HUES64 (cell line): ENCODE data around the gene SLC17A1.
"Not testable (repeated sequence)": the region's sequence is repeated elsewhere in the genome, so short reads cannot be mapped to it uniquely, and the experiment has no call there.

Experiments used
- H3K27ac ChIP-seq: 2 replicates; pipeline ENCODE4 v1.7.0; 2013; ENCODE audit warnings: low read depth, low read length, inconsistent platforms
- H3K27me3 ChIP-seq: 2 replicates; pipeline ENCODE4 v1.6.1; 2013; ENCODE audit warnings: mild to moderate bottlenecking, low read length; ENCODE audit not compliant: insufficient read depth
- H3K36me3 ChIP-seq: 2 replicates; pipeline ENCODE4 v1.6.1; 2013; ENCODE audit warnings: mild to moderate bottlenecking, low read length; ENCODE audit not compliant: insufficient read depth
- H3K4me1 ChIP-seq: 2 replicates; pipeline ENCODE4 v1.6.1; 2013; ENCODE audit warnings: mild to moderate bottlenecking, low read length, moderate library complexity; ENCODE audit not compliant: insufficient read depth
- H3K4me3 ChIP-seq: 2 replicates; pipeline ENCODE4 v1.5.1; 2013; ENCODE audit warnings: mild to moderate bottlenecking, low read length, moderate library complexity
- H3K9ac ChIP-seq: 2 replicates; pipeline ENCODE4 v1.6.1; 2013; ENCODE audit warnings: mild to moderate bottlenecking, low read depth, low read length
- H3K9me3 ChIP-seq: 2 replicates; pipeline ENCODE4 v1.6.1; 2013; ENCODE audit warnings: low read depth, low read length; ENCODE audit not compliant: insufficient read depth
- WGBS: fragments of 150-250, 120-280 bp; methylation state at CpG from one replicate; pipeline ENCODE4 v1.1.7; 2013; ENCODE audit warnings: missing lambda C conversion rate; 5-methylcytosine and 5-hydroxymethylcytosine counted together

Gene SLC17A1

GRCh38 chr6:25755483-25755882 is 76.4 kb downstream of the SLC17A1 start:
- no peak overlapping the region for H3K4me3 ChIP-seq
- H3K4me1 ChIP-seq = no peaks in the 10 kb centered on the region
- no peaks in the 10 kb centered on the region for H3K27me3 ChIP-seq
- H3K9ac ChIP-seq = no peak overlapping the region
- 95% methylated on average over 1 of the region's 1 CpG for WGBS
- H3K9me3 ChIP-seq = no peaks in the 10 kb centered on the region
- H3K36me3 ChIP-seq = no peaks in the 10 kb centered on the region
- no peak overlapping the region for H3K27ac ChIP-seq

GRCh38 chr6:25754535-25754934 is 77.3 kb downstream of the SLC17A1 start, which contains the start of gene SLC17A4:
SLC17A4 (plus strand) TSS chr6:25754742; CDS start chr6:25761963, 7,221 bp downstream.
- no peak within 1 kb of the TSS for H3K27ac ChIP-seq
- no peaks in the 10 kb centered on the region for H3K27me3 ChIP-seq
- no peaks in the 10 kb centered on the region for H3K4me1 ChIP-seq
- H3K4me3 ChIP-seq = no peak within 1 kb of the TSS
- no peaks in the 10 kb centered on the region for H3K9me3 ChIP-seq
- H3K36me3 ChIP-seq = no peaks in the 10 kb centered on the region
- H3K9ac ChIP-seq = no peak within 1 kb of the TSS

GRCh38 chr6:25753079-25753478 is 78.8 kb downstream of the SLC17A1 start:
- no peaks in the 10 kb centered on the region for H3K27me3 ChIP-seq
- H3K9me3 ChIP-seq = no peaks in the 10 kb centered on the region
- no peaks in the 10 kb centered on the region for H3K4me1 ChIP-seq
- H3K4me3 ChIP-seq = no peak overlapping the region
- no peaks in the 10 kb centered on the region for H3K36me3 ChIP-seq
- H3K27ac ChIP-seq = no peak overlapping the region
- H3K9ac ChIP-seq = no peak overlapping the region

- WGBS = 100% methylated on average over 2 of the region's 3 CpGs
- no peaks in the 10 kb centered on the region for H3K4me1 ChIP-seq
Observed at GRCh38 chr6:25750906-25751305, 80.9 kb downstream of the SLC17A1 start.

GRCh38 chr6:25749837-25750236 is 82.0 kb downstream of the SLC17A1 start:
- Histone ChIP-seq H3K9me3 (no peaks in the 10 kb centered on the region), H3K27me3 (no peaks in the 10 kb centered on the region), H3K4me3 (no peak overlapping the region), H3K9ac (no peak overlapping the region), H3K36me3 (no peaks in the 10 kb centered on the region), H3K4me1 (no peaks in the 10 kb centered on the region), H3K27ac (no peak overlapping the region)
- WGBS = 87% methylated on average over 2 of the region's 2 CpGs

More at GRCh38 chr6:25750906-25751305, 80.9 kb downstream of the SLC17A1 start:
- Histone ChIP-seq H3K27me3 (no peaks in the 10 kb centered on the region), H3K9ac (no peak overlapping the region), H3K4me3 (no peak overlapping the region), H3K36me3 (no peaks in the 10 kb centered on the region), H3K27ac (no peak overlapping the region), H3K9me3 (no peaks in the 10 kb centered on the region)

- H3K27ac ChIP-seq, H3K4me1 ChIP-seq, H3K27me3 ChIP-seq, H3K36me3 ChIP-seq, H3K4me3 ChIP-seq, H3K9me3 ChIP-seq, H3K9ac ChIP-seq: not testable (repeated sequence)
- WGBS = 82% methylated on average over 16 of the region's 17 CpGs
Observed at GRCh38 chr6:25748601-25749517, 83.0 kb downstream of the SLC17A1 start.

- Histone ChIP-seq H3K9ac (no peak overlapping the region), H3K4me1 (no peaks in the 10 kb centered on the region), H3K9me3 (no peaks in the 10 kb centered on the region), H3K4me3 (no peak overlapping the region), H3K27me3 (no peaks in the 10 kb centered on the region), H3K36me3 (no peaks in the 10 kb centered on the region), H3K27ac (no peak overlapping the region)
Observed at GRCh38 chr6:25748049-25748448, 83.8 kb downstream of the SLC17A1 start.

GRCh38 chr6:25747477-25747876 is 84.4 kb downstream of the SLC17A1 start:
- no peaks in the 10 kb centered on the region for H3K4me1 ChIP-seq
- H3K27me3 ChIP-seq = no peaks in the 10 kb centered on the region
- no peaks in the 10 kb centered on the region for H3K36me3 ChIP-seq
- H3K9ac ChIP-seq = no peak overlapping the region
- no peaks in the 10 kb centered on the region for H3K9me3 ChIP-seq
- H3K27ac ChIP-seq = no peak overlapping the region
- no peak overlapping the region for H3K4me3 ChIP-seq
- 89% methylated on average over 2 of the region's 2 CpGs for WGBS

GRCh38 chr6:25746968-25747367 is 84.9 kb downstream of the SLC17A1 start:
- H3K36me3 ChIP-seq = no peaks in the 10 kb centered on the region
- H3K9me3 ChIP-seq = no peaks in the 10 kb centered on the region
- no peaks in the 10 kb centered on the region for H3K4me1 ChIP-seq
- H3K27ac ChIP-seq = no peak overlapping the region
- H3K4me3 ChIP-seq = no peak overlapping the region
- no peaks in the 10 kb centered on the region for H3K27me3 ChIP-seq
- 94% methylated on average over 1 of the region's 1 CpG for WGBS
- H3K9ac ChIP-seq = no peak overlapping the region

GRCh38 chr6:25745836-25746235 is 86.0 kb downstream of the SLC17A1 start:
- no peaks in the 10 kb centered on the region for H3K4me1 ChIP-seq
- no peak overlapping the region for H3K9ac ChIP-seq
- no peak overlapping the region for H3K4me3 ChIP-seq
- 94% methylated on average over 3 of the region's 4 CpGs for WGBS
- H3K27me3 ChIP-seq = no peaks in the 10 kb centered on the region
- no peaks in the 10 kb centered on the region for H3K9me3 ChIP-seq
- H3K27ac ChIP-seq = no peak overlapping the region
- H3K36me3 ChIP-seq = no peaks in the 10 kb centered on the region

- no peak overlapping the region for H3K4me3 ChIP-seq
- no peak overlapping the region for H3K9ac ChIP-seq
- no peaks in the 10 kb centered on the region for H3K9me3 ChIP-seq
- H3K27me3 ChIP-seq = no peaks in the 10 kb centered on the region
- H3K36me3 ChIP-seq = no peaks in the 10 kb centered on the region
- no peak overlapping the region for H3K27ac ChIP-seq
- H3K4me1 ChIP-seq = no peaks in the 10 kb centered on the region
Observed at GRCh38 chr6:25743868-25744267, 88.0 kb downstream of the SLC17A1 start.

- no peaks in the 10 kb centered on the region for H3K4me1 ChIP-seq
- H3K9me3 ChIP-seq = peaks cover 15% of the 10 kb centered on the region
- no peaks in the 10 kb centered on the region for H3K36me3 ChIP-seq
- no peak overlapping the region for H3K27ac ChIP-seq
- no peaks in the 10 kb centered on the region for H3K27me3 ChIP-seq
- H3K4me3 ChIP-seq = no peak overlapping the region
- no peak overlapping the region for H3K9ac ChIP-seq
Observed at GRCh38 chr6:25735261-25735660, 96.6 kb downstream of the SLC17A1 start.
